ENCODE data around the gene ABHD16B.

DNA sequence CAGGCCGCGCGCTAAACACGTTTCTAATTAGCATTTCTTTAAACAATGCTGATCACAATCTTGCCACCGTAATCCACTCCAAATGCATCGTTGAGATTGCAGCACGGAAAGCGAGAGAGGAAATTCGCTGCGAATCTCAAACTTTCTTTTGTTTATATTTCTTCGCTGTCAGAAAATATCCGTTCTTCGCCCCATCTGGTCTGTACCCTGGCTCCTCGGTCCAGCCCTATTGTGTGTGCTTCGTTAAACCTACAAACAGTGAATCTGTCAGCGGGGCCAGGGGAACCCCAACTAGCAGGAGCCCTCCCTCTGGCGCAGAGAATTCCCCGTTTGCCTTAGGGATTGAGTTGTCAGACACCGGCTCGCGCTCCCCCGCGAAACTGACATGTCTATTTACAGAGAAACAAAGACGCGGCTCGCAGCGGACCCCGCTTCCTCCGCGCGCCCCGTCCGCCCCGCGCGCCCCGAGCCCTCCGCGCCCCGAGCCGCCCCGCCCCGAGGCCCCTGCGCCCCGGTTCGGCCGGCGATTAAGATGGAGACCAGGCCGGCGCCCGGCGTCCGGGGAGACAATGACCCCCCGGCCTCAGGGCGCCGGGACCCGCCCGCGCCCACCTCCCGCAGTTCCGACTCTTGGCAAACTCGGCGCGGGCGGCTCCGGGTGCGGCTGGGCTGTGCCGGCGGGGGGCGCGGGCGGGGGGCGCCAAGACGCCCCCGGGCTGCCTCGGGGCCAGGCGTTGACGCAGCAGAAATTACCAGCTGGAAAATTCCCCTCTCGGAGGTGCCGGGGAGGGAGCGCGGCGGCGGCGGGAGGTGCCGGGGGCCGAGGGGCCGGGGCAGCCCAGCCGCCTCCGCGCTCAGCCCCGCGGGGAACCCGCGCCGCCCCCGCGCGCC is 31.1 kb upstream of the ABHD16B start:
- no peak for TF ChIP-seq CTCF (IDR thresholded peaks at IDR 0.05; ENCODE audit: low read depth, low read length)
- no peak for TF ChIP-seq EZH2phosphoT487 (IDR thresholded peaks at IDR 0.05; ENCODE audit: low read depth)
